HEK293 (cell line): ENCODE data around the gene TSSK6.

Experiments
- CTCF ChIP-seq: fragments of 450-650 bp; formaldehyde crosslinking; IDR thresholded peaks from 2 replicates; pipeline ENCODE4 v1.5.1; 2016; ENCODE audit warnings: missing biosample characterization, missing genetic modification characterization
- PRDM2 ChIP-seq: fragments of 450-650 bp; formaldehyde crosslinking; IDR thresholded peaks from 2 replicates; pipeline ENCODE4 v1.5.1; 2016; ENCODE audit warnings: missing biosample characterization, missing genetic modification characterization, borderline replicate concordance
- SP7 ChIP-seq: fragments of 450-650 bp; formaldehyde crosslinking; IDR thresholded peaks from 2 replicates; pipeline ENCODE4 v1.5.1; 2016; ENCODE audit warnings: missing biosample characterization, missing genetic modification characterization
- ZBTB7A ChIP-seq: fragments of 450-650 bp; formaldehyde crosslinking; IDR thresholded peaks from 2 replicates; pipeline ENCODE4 v1.5.1; 2016; ENCODE audit warnings: low read depth, missing biosample characterization, missing genetic modification characterization
- ZNF777 ChIP-seq: fragments of 450-650 bp; formaldehyde crosslinking; IDR thresholded peaks from 2 replicates; pipeline ENCODE4 v1.5.1; 2017; ENCODE audit warnings: missing biosample characterization, missing genetic modification characterization, borderline replicate concordance

- no peak for TF ChIP-seq CTCF (tag by site-specific recombination)
- no peak for TF ChIP-seq ZNF777 (tag by site-specific recombination)
- no peak for TF ChIP-seq PRDM2 (tag by site-specific recombination)
- TF ChIP-seq SP7, result no peak
- TF ChIP-seq ZBTB7A (tag by site-specific recombination), result no peak
These were observed 28.3 kb upstream of the TSSK6 start for GRCh38 chr19:19543640-19544039.
